ENCODE data around the gene MRTFA. TPM values are rescaled to one million over a fixed set of nuclear protein-coding genes. Genes with fewer than 3 reads are reported as not detected.

MRTFA gene
- total and polyA plus RNA-seq, 9 of the 15 experiments (the other 6 are each of a cell fraction or from before 2014, with no cell fraction given) = 0.84 to 21.1 (median 3.7) TPM

DNA sequence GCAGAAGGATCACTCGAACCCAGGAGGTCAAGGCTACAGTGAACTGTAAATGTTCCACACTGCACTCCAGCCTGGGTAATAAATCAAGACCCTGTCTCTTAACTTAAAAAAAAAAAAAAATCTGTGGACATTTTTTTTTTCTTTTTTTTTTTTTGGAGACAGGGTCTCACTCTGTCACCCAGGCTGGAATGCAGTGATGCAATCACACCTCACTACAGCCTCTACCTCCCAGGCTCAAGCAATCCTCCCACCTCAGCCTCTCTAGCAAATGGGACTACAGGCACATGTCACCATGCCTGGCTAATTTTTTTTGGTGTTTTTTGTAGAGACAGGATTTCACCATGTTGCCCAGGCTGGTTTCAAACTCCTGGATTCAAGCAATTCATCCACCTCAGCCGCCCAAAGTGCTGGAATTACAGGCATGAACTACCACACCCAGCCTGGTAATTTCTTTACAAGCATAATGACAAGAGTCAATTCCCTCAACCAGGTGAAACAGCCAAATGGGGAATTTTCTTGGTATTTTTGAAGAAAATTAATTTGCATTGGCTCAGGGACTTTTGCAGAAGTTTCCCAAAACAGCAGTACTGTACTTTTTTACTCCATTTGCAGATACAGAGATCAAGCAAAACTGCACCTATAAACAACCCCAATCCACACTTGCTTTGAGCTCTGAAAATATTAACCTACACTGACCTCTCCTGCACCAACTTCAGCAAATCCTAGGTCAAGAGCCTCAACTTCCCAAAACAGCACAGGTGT, 44.0 kb downstream of the MRTFA start (continued):
- TF ChIP-seq MCM3 (IDR thresholded peaks at IDR 0.05) = no peak
- no peak for TF ChIP-seq SMARCB1 (IDR thresholded peaks at IDR 0.05; ENCODE audit: insufficient read length, low read depth)
- TF ChIP-seq, protein P1, sequence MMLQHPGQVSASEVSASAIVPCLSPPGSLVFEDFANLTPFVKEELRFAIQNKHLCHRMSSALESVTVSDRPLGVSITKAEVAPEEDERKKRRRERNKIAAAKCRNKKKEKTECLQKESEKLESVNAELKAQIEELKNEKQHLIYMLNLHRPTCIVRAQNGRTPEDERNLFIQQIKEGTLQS (IDR thresholded peaks at IDR 0.05) = peak; percentile 32; the same call in 1 of the 2 replicates
- TF ChIP-seq, protein P1 (CRISPR knock-in tag; conservative IDR thresholded peaks at IDR 0.05) = no peak
- no peak for TF ChIP-seq ARID2 (IDR thresholded peaks at IDR 0.05)
- no peak for TF ChIP-seq ZFP30 (CRISPR knock-in tag; IDR thresholded peaks at IDR 0.05; ENCODE audit: borderline replicate concordance)
- no peak for TF ChIP-seq NR2C2 (CRISPR knock-in tag; IDR thresholded peaks at IDR 0.05)
- no peak for TF ChIP-seq NR2C2 (tag; IDR thresholded peaks at IDR 0.05)
- no peak for TF ChIP-seq SREBF1 (IDR thresholded peaks at IDR 0.05; ENCODE audit: borderline replicate concordance, low read depth, low read length)
- TF ChIP-seq ASH1L (IDR thresholded peaks at IDR 0.05; ENCODE audit: borderline replicate concordance, low read depth, partially characterized antibody) = no peak
- peak; percentile 15 for TF ChIP-seq MEIS2 (IDR thresholded peaks at IDR 0.05; ENCODE audit: partially characterized antibody)
- TF ChIP-seq U2AF2 (optimal IDR thresholded peaks at IDR 0.05; ENCODE audit: low read depth, low read length) = no peak
- TF ChIP-seq YBX1 (IDR thresholded peaks at IDR 0.05) = no peak
- no peak for TF ChIP-seq HOXB6 (CRISPR knock-in tag; IDR thresholded peaks at IDR 0.05; ENCODE audit: borderline replicate concordance)
- TF ChIP-seq, protein P2, sequence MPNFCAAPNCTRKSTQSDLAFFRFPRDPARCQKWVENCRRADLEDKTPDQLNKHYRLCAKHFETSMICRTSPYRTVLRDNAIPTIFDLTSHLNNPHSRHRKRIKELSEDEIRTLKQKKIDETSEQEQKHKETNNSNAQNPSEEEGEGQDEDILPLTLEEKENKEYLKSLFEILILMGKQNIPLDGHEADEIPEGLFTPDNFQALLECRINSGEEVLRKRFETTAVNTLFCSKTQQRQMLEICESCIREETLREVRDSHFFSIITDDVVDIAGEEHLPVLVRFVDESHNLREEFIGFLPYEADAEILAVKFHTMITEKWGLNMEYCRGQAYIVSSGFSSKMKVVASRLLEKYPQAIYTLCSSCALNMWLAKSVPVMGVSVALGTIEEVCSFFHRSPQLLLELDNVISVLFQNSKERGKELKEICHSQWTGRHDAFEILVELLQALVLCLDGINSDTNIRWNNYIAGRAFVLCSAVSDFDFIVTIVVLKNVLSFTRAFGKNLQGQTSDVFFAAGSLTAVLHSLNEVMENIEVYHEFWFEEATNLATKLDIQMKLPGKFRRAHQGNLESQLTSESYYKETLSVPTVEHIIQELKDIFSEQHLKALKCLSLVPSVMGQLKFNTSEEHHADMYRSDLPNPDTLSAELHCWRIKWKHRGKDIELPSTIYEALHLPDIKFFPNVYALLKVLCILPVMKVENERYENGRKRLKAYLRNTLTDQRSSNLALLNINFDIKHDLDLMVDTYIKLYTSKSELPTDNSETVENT (CRISPR knock-in tag; IDR thresholded peaks at IDR 0.05) = no peak
- TF ChIP-seq RAD51 (IDR thresholded peaks at IDR 0.05; ENCODE audit: borderline replicate concordance, low read depth) = no peak
- TF ChIP-seq ZNF23 (CRISPR knock-in tag; IDR thresholded peaks at IDR 0.05) = no peak
- TF ChIP-seq, protein P3, sequence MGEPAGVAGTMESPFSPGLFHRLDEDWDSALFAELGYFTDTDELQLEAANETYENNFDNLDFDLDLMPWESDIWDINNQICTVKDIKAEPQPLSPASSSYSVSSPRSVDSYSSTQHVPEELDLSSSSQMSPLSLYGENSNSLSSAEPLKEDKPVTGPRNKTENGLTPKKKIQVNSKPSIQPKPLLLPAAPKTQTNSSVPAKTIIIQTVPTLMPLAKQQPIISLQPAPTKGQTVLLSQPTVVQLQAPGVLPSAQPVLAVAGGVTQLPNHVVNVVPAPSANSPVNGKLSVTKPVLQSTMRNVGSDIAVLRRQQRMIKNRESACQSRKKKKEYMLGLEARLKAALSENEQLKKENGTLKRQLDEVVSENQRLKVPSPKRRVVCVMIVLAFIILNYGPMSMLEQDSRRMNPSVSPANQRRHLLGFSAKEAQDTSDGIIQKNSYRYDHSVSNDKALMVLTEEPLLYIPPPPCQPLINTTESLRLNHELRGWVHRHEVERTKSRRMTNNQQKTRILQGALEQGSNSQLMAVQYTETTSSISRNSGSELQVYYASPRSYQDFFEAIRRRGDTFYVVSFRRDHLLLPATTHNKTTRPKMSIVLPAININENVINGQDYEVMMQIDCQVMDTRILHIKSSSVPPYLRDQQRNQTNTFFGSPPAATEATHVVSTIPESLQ (CRISPR knock-in tag; IDR thresholded peaks at IDR 0.05) = no peak
- TF ChIP-seq PHB2 (IDR thresholded peaks at IDR 0.05; ENCODE audit: low read depth) = no peak
